SK-N-SH (cell line): ENCODE measurements around the gene PBX1. TPM values are rescaled to one million over a fixed set of nuclear protein-coding genes. Genes with fewer than 3 reads are reported as not detected.

Experiments
- CTCF ChIA-PET: fragments of 300-600, 350-600 bp; formaldehyde crosslinking; extraction: SDS; loops from one replicate; lab custom pipeline; 2021; lab: Yijun Ruan, JAX
- POLR2A ChIA-PET: fragments of 350-600 bp; sonication (Branson Sonifier 250); formaldehyde crosslinking; extraction: SDS; loops from one replicate; lab custom pipeline; 2020; ENCODE audit warnings: antibody characterized with exemption, inconsistent platforms; lab: Yijun Ruan, JAX
- DNase-seq: peaks from one replicate; pipeline ENCODE4 v3.0.0; 2012
- H2AFZ ChIP-seq: fragments of 200-600 bp; sonication (generic); 2 replicates; pipeline ENCODE4 v1.8.1; 2016; ENCODE audit warnings: antibody characterized with exemption, mild to moderate bottlenecking, low read depth
- H3F3A ChIP-seq: fragments of 200-600 bp; sonication (generic); replicated peaks from 2 replicates; pipeline ENCODE3; 2016; ENCODE audit warnings: antibody characterized with exemption, mild to moderate bottlenecking; ENCODE audit not compliant: insufficient read depth
- H3K27ac ChIP-seq, 2 experiments: fragments of 200-500 bp in 1 of 2; fragments of 200-600 bp in 1 of 2; sonication (Bioruptor generic) in 1 of 2; sonication (generic), shearing (Covaris generic) in 1 of 2; 2 replicates each; pipeline versions ENCODE4 v1.5.1 to v1.6.1; 2014 to 2016; ENCODE audit warnings: low read depth in 2 of 2, inconsistent platforms in 1 of 2, low read length in 1 of 2, mild to moderate bottlenecking in 1 of 2, mixed read lengths in 1 of 2
- H3K27me3 ChIP-seq: fragments of 200-600 bp; sonication (generic), shearing (Covaris generic); 2 replicates; pipeline ENCODE4 v1.6.1; 2016; ENCODE audit warnings: mixed run types; ENCODE audit not compliant: insufficient read depth
- H3K36me3 ChIP-seq, 2 experiments: fragments of 200-500 bp in 1 of 2; fragments of 200-600 bp in 1 of 2; sonication (Bioruptor generic) in 1 of 2; sonication (generic) in 1 of 2; replicated peaks in 1 of 2; 2 replicates each; pipeline versions ENCODE3 to v1.5.1; 2014 to 2016; ENCODE audit warnings: low read length in 1 of 2, mild to moderate bottlenecking in 1 of 2; ENCODE audit not compliant: insufficient read depth in 2 of 2, control insufficient read depth in 1 of 2
- H3K4me1 ChIP-seq, 2 experiments: fragments of 200-500 bp in 1 of 2; fragments of 200-600 bp in 1 of 2; sonication (Bioruptor generic) in 1 of 2; sonication (generic), shearing (Covaris generic) in 1 of 2; 2 replicates each; pipeline versions ENCODE4 v1.5.1 to v1.6.1; 2014 to 2016; ENCODE audit warnings: low read depth in 1 of 2, low read length in 1 of 2, mixed run types in 1 of 2; ENCODE audit not compliant: insufficient read depth in 2 of 2, control insufficient read depth in 1 of 2
- H3K4me2 ChIP-seq: fragments of 200-600 bp; sonication (generic), shearing (Covaris generic); 2 replicates; pipeline ENCODE4 v1.6.1; 2017; ENCODE audit warnings: mixed run types
- H3K4me3 ChIP-seq, 2 experiments: fragments of 200-500 bp in 1 of 2; fragments of 200-600 bp in 1 of 2; sonication (Bioruptor generic) in 1 of 2; sonication (generic), shearing (Covaris generic) in 1 of 2; 2 replicates each; pipeline versions ENCODE4 v1.5.1 to v1.8.1; 2014 to 2016; ENCODE audit warnings: low read depth in 2 of 2, inconsistent platforms in 1 of 2, low read length in 1 of 2, mild to moderate bottlenecking in 1 of 2, mixed read lengths in 1 of 2, moderate library complexity in 1 of 2
- H3K79me2 ChIP-seq: fragments of 200-600 bp; sonication (generic); 2 replicates; pipeline ENCODE4 v1.8.1; 2017; ENCODE audit warnings: mild to moderate bottlenecking; ENCODE audit not compliant: insufficient read depth
- H3K9ac ChIP-seq: fragments of 200-600 bp; sonication (generic); 2 replicates; pipeline ENCODE4 v1.6.1; 2017; ENCODE audit warnings: mixed run types
- H3K9me2 ChIP-seq: fragments of 200-600 bp; sonication (generic); 2 replicates; pipeline ENCODE4 v1.6.1; 2017; ENCODE audit warnings: mixed run types
- H3K9me3 ChIP-seq: fragments of 200-600 bp; sonication (generic); 2 replicates; pipeline ENCODE4 v1.6.1; 2017; ENCODE audit warnings: mixed run types, mild to moderate bottlenecking, moderate library complexity
- H4K20me1 ChIP-seq: fragments of 200-600 bp; sonication (generic); 2 replicates; pipeline ENCODE4 v1.6.1; 2017; ENCODE audit warnings: mild to moderate bottlenecking, mixed run types; ENCODE audit not compliant: insufficient read depth
- EP300 ChIP-seq, 2 experiments: IDR thresholded peaks; 2 replicates each; pipeline versions ENCODE4 v1.4.0 to v1.6.1; 2012; ENCODE audit warnings: borderline replicate concordance in 1 of 2, low read depth in 1 of 2, low read length in 1 of 2
- FOSL2 ChIP-seq: IDR thresholded peaks from 2 replicates; pipeline ENCODE4 v1.4.0; 2012; ENCODE audit warnings: low read depth, mild to moderate bottlenecking, moderate library complexity, borderline replicate concordance
- FOXJ3 ChIP-seq: sonication (generic); formaldehyde crosslinking; IDR thresholded peaks from 2 replicates; pipeline ENCODE4 v1.5.1; 2020; ENCODE audit warnings: mild to moderate bottlenecking, missing genetic modification reagents
- FOXM1 ChIP-seq: IDR thresholded peaks from 2 replicates; pipeline ENCODE4 v1.4.0; 2012; ENCODE audit warnings: low read depth, mild to moderate bottlenecking
- GABPA ChIP-seq: IDR thresholded peaks from 2 replicates; pipeline ENCODE4 v1.4.0; 2012; ENCODE audit warnings: low read depth, mild to moderate bottlenecking
- JUND ChIP-seq: IDR thresholded peaks from 2 replicates; pipeline ENCODE4 v1.4.0; 2012
- MEF2A ChIP-seq: IDR thresholded peaks from 2 replicates; pipeline ENCODE4 v1.4.0; 2012; ENCODE audit warnings: low read depth, borderline replicate concordance
- NFIC ChIP-seq: IDR thresholded peaks from 2 replicates; pipeline ENCODE4 v1.4.0; 2012; ENCODE audit warnings: borderline replicate concordance
- NRF1 ChIP-seq: IDR thresholded peaks from 2 replicates; pipeline ENCODE4 v1.6.1; 2012; ENCODE audit warnings: low read depth, mild to moderate bottlenecking, low read length
- POLR2AphosphoS5 ChIP-seq: IDR thresholded peaks from 2 replicates; pipeline ENCODE4 v1.6.1; 2012; ENCODE audit warnings: low read depth, low read length
- RAD21 ChIP-seq: IDR thresholded peaks from 2 replicates; pipeline ENCODE4 v1.6.1; 2012; ENCODE audit warnings: mild to moderate bottlenecking, low read length
- RFX5 ChIP-seq: IDR thresholded peaks from 2 replicates; pipeline ENCODE4 v1.6.1; 2012; ENCODE audit warnings: mild to moderate bottlenecking, improper control_type of control experiment, low read length
- SMC3 ChIP-seq: IDR thresholded peaks from 2 replicates; pipeline ENCODE4 v1.6.1; 2012; ENCODE audit warnings: low read depth, low read length, improper control_type of control experiment
- TAF1 ChIP-seq: IDR thresholded peaks from 2 replicates; pipeline ENCODE4 v1.6.1; 2012; ENCODE audit warnings: low read depth, mild to moderate bottlenecking, low read length, moderate library complexity, borderline replicate concordance
- TCF12 ChIP-seq: IDR thresholded peaks from 2 replicates; pipeline ENCODE4 v1.4.0; 2012
- YY1 ChIP-seq: IDR thresholded peaks from 2 replicates; pipeline ENCODE4 v1.4.0; 2012; ENCODE audit warnings: low read depth, mild to moderate bottlenecking
- WGBS: methylation state at CpG from one replicate; pipeline ENCODE4 v1.1.6; 2017; ENCODE audit warnings: low lambda C conversion rate; 5-methylcytosine and 5-hydroxymethylcytosine counted together
- polyA plus RNA-seq, 3 experiments: library from polyadenylated mRNA; depleted of rRNA; stranded (reverse); fragments of >200 nt; gene quantifications; 2 replicates each; pipeline ENCODE4 v1.2.3, GENCODE V29; 2012
- TF ChIP-seq, protein P1 (sequence below): fragments of 150-350 bp; IDR thresholded peaks from 2 replicates; pipeline ENCODE4 v1.6.1; 2017; ENCODE audit warnings: antibody characterized with exemption, low read length, low read depth, borderline replicate concordance
- TF ChIP-seq, protein P2 (sequence below): fragments of 150-350 bp; IDR thresholded peaks from 2 replicates; pipeline ENCODE4 v1.6.1; 2016; ENCODE audit warnings: mild to moderate bottlenecking, low read depth, low read length
- TF ChIP-seq, protein P3 (sequence below): IDR thresholded peaks from 2 replicates; pipeline ENCODE4 v1.6.1; 2012; ENCODE audit warnings: mild to moderate bottlenecking, low read depth, low read length, moderate library complexity
- TF ChIP-seq, protein P4 (sequence below): fragments of 200-600 bp; sonication (generic); IDR thresholded peaks from 2 replicates; pipeline ENCODE4 v1.6.1; 2017; ENCODE audit warnings: antibody characterized with exemption, mild to moderate bottlenecking, moderate library complexity

PBX1 gene
- polyA plus RNA-seq, 1 of the 3 experiments (the other 2 are of a cell fraction) = 27.0 TPM

DNA sequence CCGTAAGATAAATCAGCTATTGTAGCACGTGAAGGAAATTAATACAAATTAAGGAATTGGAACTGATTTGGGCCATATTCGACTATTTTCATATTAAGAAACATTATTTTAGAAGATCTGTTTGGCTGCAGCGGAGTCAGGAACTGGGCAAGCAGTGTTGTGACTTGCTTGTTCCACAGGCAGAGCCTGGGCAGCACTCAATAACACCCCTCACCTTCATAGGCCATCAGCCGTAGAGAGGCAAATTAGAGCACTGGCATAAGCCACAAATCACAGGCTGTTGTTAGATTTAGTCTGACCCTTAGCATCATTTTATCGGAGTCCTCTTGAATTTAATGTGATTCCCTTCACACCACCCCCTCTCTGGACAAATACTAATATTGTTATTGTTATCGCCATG is 72.8 kb downstream of the PBX1 start:
- H3K36me3 ChIP-seq = peaks cover 0 to 13% of the 10 kb centered on the region in 2 experiments
- 88% methylated on average over 7 of the region's 7 CpGs for WGBS
- TF ChIP-seq NFIC = no peak
- TF ChIP-seq, all 33 proteins: peak for 0
- no peak overlapping the region for H3K4me2 ChIP-seq
- H3K9me2 ChIP-seq = no peaks in the 10 kb centered on the region
- H3K79me2 ChIP-seq = no peaks in the 10 kb centered on the region
- no peaks in the 10 kb centered on the region for H3K27me3 ChIP-seq
- H3K4me1 ChIP-seq = peaks cover 0 to 10% of the 10 kb centered on the region in 2 experiments; a peak in 2 of 4 replicates
- no peaks in the 10 kb centered on the region for H4K20me1 ChIP-seq
- H3F3A ChIP-seq = peaks cover 5% of the 10 kb centered on the region
- no peak overlapping the region for H2AFZ ChIP-seq
- H3K9ac ChIP-seq = no peak overlapping the region
- no peaks in the 10 kb centered on the region for H3K9me3 ChIP-seq
- H3K27ac ChIP-seq = no peak overlapping the region
- CTCF ChIA-PET = interaction anchor here (0.6 kb wide), 1 partner anchor 1726 kb away, joined by 4 read pairs; no protein-coding TSS in a partner anchor
- POLR2A ChIA-PET = no interaction called here
- DNase-seq = no peak
- no peak overlapping the region for H3K4me3 ChIP-seq

DNA sequence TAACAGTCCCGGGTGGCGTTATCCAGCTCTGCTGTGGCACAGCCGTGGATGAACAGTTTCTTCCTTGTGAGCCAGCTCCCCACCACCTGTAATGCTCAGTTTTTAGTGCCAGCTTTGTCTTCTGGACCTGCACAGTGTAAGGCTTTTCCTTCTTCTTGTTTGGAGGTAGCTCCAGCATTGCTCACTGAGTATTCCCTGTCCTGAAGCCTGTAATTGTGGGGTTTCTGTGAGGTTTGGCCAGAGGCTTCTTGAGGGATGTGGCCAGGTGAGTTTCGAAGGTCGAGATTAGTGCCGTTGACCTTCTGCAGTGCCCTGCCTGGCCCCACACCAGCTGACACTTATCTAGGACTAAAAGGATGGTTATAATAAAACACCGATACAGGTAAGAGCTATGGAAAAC is 75.0 kb downstream of the PBX1 start:
- H3K27me3 ChIP-seq = no peaks in the 10 kb centered on the region
- ChIA-PET CTCF (interaction anchor here (0.9 to 1.0 kb wide), 2 partner anchors 9 to 154 kb away, joined by 3 to 6 read pairs; no protein-coding TSS in a partner anchor), POLR2A (no interaction called here)
- no peak overlapping the region for H3K9ac ChIP-seq
- H3K4me1 ChIP-seq = peaks cover 16 to 28% of the 10 kb centered on the region in 2 experiments
- no peak overlapping the region for H3K4me2 ChIP-seq
- H3K9me2 ChIP-seq = no peaks in the 10 kb centered on the region
- H2AFZ ChIP-seq = no peak overlapping the region
- H3F3A ChIP-seq = peaks cover 24% of the 10 kb centered on the region
- no peaks in the 10 kb centered on the region for H3K79me2 ChIP-seq
- H3K4me3 ChIP-seq = no peak overlapping the region
- H3K9me3 ChIP-seq = no peaks in the 10 kb centered on the region
- no peak for DNase-seq
- WGBS = 89% methylated on average over 7 of the region's 7 CpGs
- TF ChIP-seq, protein P1, sequence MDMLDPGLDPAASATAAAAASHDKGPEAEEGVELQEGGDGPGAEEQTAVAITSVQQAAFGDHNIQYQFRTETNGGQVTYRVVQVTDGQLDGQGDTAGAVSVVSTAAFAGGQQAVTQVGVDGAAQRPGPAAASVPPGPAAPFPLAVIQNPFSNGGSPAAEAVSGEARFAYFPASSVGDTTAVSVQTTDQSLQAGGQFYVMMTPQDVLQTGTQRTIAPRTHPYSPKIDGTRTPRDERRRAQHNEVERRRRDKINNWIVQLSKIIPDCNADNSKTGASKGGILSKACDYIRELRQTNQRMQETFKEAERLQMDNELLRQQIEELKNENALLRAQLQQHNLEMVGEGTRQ = no peak
- TF ChIP-seq, protein P2, sequence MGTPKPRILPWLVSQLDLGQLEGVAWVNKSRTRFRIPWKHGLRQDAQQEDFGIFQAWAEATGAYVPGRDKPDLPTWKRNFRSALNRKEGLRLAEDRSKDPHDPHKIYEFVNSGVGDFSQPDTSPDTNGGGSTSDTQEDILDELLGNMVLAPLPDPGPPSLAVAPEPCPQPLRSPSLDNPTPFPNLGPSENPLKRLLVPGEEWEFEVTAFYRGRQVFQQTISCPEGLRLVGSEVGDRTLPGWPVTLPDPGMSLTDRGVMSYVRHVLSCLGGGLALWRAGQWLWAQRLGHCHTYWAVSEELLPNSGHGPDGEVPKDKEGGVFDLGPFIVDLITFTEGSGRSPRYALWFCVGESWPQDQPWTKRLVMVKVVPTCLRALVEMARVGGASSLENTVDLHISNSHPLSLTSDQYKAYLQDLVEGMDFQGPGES = no peak
- no peak for TF ChIP-seq FOXJ3 (CRISPR knock-in tag)
- no peak for TF ChIP-seq SMC3
- TF ChIP-seq NRF1 = no peak
- no peak for TF ChIP-seq POLR2AphosphoS5
- no peak for TF ChIP-seq FOXM1
- TF ChIP-seq, protein P3, sequence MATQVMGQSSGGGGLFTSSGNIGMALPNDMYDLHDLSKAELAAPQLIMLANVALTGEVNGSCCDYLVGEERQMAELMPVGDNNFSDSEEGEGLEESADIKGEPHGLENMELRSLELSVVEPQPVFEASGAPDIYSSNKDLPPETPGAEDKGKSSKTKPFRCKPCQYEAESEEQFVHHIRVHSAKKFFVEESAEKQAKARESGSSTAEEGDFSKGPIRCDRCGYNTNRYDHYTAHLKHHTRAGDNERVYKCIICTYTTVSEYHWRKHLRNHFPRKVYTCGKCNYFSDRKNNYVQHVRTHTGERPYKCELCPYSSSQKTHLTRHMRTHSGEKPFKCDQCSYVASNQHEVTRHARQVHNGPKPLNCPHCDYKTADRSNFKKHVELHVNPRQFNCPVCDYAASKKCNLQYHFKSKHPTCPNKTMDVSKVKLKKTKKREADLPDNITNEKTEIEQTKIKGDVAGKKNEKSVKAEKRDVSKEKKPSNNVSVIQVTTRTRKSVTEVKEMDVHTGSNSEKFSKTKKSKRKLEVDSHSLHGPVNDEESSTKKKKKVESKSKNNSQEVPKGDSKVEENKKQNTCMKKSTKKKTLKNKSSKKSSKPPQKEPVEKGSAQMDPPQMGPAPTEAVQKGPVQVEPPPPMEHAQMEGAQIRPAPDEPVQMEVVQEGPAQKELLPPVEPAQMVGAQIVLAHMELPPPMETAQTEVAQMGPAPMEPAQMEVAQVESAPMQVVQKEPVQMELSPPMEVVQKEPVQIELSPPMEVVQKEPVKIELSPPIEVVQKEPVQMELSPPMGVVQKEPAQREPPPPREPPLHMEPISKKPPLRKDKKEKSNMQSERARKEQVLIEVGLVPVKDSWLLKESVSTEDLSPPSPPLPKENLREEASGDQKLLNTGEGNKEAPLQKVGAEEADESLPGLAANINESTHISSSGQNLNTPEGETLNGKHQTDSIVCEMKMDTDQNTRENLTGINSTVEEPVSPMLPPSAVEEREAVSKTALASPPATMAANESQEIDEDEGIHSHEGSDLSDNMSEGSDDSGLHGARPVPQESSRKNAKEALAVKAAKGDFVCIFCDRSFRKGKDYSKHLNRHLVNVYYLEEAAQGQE = no peak
- no peak for TF ChIP-seq MEF2A
- TF ChIP-seq YY1 = no peak
- TF ChIP-seq EP300 (IDR thresholded peaks at IDR 0.05; ENCODE audit: borderline replicate concordance in 1 of 2, low read depth in 1 of 2, low read length in 1 of 2) = no peak
- TF ChIP-seq JUND = no peak
- no peak for TF ChIP-seq GABPA
- no peak for TF ChIP-seq RFX5
- no peak for TF ChIP-seq TAF1
- no peak for TF ChIP-seq TCF12
- no peak for TF ChIP-seq RAD21
- TF ChIP-seq, protein P4, sequence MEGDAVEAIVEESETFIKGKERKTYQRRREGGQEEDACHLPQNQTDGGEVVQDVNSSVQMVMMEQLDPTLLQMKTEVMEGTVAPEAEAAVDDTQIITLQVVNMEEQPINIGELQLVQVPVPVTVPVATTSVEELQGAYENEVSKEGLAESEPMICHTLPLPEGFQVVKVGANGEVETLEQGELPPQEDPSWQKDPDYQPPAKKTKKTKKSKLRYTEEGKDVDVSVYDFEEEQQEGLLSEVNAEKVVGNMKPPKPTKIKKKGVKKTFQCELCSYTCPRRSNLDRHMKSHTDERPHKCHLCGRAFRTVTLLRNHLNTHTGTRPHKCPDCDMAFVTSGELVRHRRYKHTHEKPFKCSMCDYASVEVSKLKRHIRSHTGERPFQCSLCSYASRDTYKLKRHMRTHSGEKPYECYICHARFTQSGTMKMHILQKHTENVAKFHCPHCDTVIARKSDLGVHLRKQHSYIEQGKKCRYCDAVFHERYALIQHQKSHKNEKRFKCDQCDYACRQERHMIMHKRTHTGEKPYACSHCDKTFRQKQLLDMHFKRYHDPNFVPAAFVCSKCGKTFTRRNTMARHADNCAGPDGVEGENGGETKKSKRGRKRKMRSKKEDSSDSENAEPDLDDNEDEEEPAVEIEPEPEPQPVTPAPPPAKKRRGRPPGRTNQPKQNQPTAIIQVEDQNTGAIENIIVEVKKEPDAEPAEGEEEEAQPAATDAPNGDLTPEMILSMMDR = no peak
- no peak for TF ChIP-seq FOSL2
- peaks cover 0 to 2% of the 10 kb centered on the region in 2 experiments for H3K36me3 ChIP-seq
- no peaks in the 10 kb centered on the region for H4K20me1 ChIP-seq
- H3K27ac ChIP-seq = no peak overlapping the region
